Right lobe of liver (tissue), 6 donors: ENCODE data around the gene DACT1. TPM values are rescaled to one million over a fixed set of nuclear protein-coding genes. Genes with fewer than 3 reads are reported as not detected.

Source experiments
- ATAC-seq, 4 donors: fragments of 200-7000 bp; cut with Tn5 transposase; one replicate each; pipeline ENCODE4 v1.9.1; 2020; ENCODE audit warnings: mild to moderate bottlenecking in 4 of 4, moderate library complexity in 4 of 4
- DNase-seq, 3 donors: peaks; one replicate each; pipeline ENCODE4 v3.0.0-alpha.2; 2020
- H3K27ac ChIP-seq, 3 donors: fragments of 200-600 bp; one replicate each; pipeline ENCODE4 v1.8.0; 2022
- H3K27me3 ChIP-seq, 2 donors: fragments of 200-600 bp; one replicate each; pipeline ENCODE4 v1.8.0; 2022
- H3K36me3 ChIP-seq, 4 donors: fragments of 200-600 bp; sonication (generic) in 1 of 4; one replicate each; pipeline versions ENCODE4 v1.5.1 to v1.8.0; 2017 to 2022; ENCODE audit warnings: control low read depth in 1 of 4
- H3K4me1 ChIP-seq, 4 donors: fragments of 200-600 bp; sonication (generic) in 1 of 4; one replicate each; pipeline versions ENCODE4 v1.5.1 to v1.8.0; 2017 to 2022; ENCODE audit warnings: control low read depth in 1 of 4
- H3K4me3 ChIP-seq, 3 donors: fragments of 200-600 bp; one replicate each; pipeline ENCODE4 v1.8.0; 2022
- H3K9me3 ChIP-seq, 4 donors: fragments of 200-600 bp; sonication (generic) in 1 of 4; one replicate each; pipeline versions ENCODE4 v1.5.1 to v1.8.0; 2017 to 2022; ENCODE audit warnings: control low read depth in 1 of 4
- CTCF ChIP-seq, 4 donors: fragments of 200-600 bp in 3 of 4; fragments of 450-650 bp in 1 of 4; IDR thresholded peaks; one replicate each; pipeline versions ENCODE4 v1.5.1 to v1.8.0; 2016 to 2022; ENCODE audit warnings: antibody characterized with exemption in 4 of 4, mild to moderate bottlenecking in 2 of 4
- POLR2A ChIP-seq: fragments of 450-650 bp; IDR thresholded peaks from one replicate; pipeline ENCODE4 v1.6.1; 2017; ENCODE audit warnings: antibody characterized with exemption, mild to moderate bottlenecking
- WGBS: methylation state at CpG from one replicate; pipeline ENCODE4 v1.1.6; 2018; ENCODE audit warnings: low coverage, low lambda C conversion rate; ENCODE audit not compliant: insufficient coverage; ENCODE audit errors: missing lambda C conversion rate; 5-methylcytosine and 5-hydroxymethylcytosine counted together
- intact Hi-C, 2 donors: fragments of 100-400 bp; cut with DNase I; formaldehyde crosslinking; loops; one replicate each; pipeline versions ENCODE4 v1.11.2 to v1.14.1; 2022
- total RNA-seq, 6 experiments: library from RNA; depleted of rRNA in 2 of 6; stranded (reverse); fragments of >200 nt in 2 of 6; fragmentation: NEBNext Ultra II Directional in 3 of 6; extraction: Animal tissue kit (Norgen Biotek cat#: 25700) in 3 of 6; gene quantifications; one replicate each; pipeline versions ENCODE4 v1.1.0 to v1.2.4, GENCODE V29; 2016 to 2023
- donor health status: DM: no; HTN: yes; CAD: no.
- donor health status: DM: no; HTN: no; CAD: no.
- donor health status: DM: no; HTN: no; CAD: no.
- donor health status: DM: no; HTN: yes; CAD: no.
- donor health status: DM: no; HTN: yes; CAD: no.

DACT1 gene
- total RNA-seq, 6 experiments from 2014 or later = 1.2 to 2.4 (median 1.4) TPM

GRCh38 chr14:58693048-58693447 is 55.3 kb downstream of the DACT1 start:
- H3K4me3 ChIP-seq = no peak overlapping the region
- intact Hi-C loops = no loop called here
- 34% methylated on average over 4 of the region's 4 CpGs for WGBS
- DNase-seq (no peak), ATAC-seq (no peak)
- TF ChIP-seq CTCF (IDR thresholded peaks at IDR 0.05) (no peak), POLR2A (no peak)
- H3K36me3 ChIP-seq = no peaks in the 10 kb centered on the region
- no peaks in the 10 kb centered on the region for H3K4me1 ChIP-seq
- no peak overlapping the region for H3K27ac ChIP-seq
- H3K27me3 ChIP-seq = no peaks in the 10 kb centered on the region
- H3K9me3 ChIP-seq = no peaks in the 10 kb centered on the region

- H3K27ac ChIP-seq = no peak overlapping the region
- H3K4me3 ChIP-seq = no peak overlapping the region
- H3K27me3 ChIP-seq = no peaks in the 10 kb centered on the region
- intact Hi-C loops = no loop called here
- WGBS = 89% methylated on average over 1 of the region's 1 CpG
- H3K9me3 ChIP-seq = no peaks in the 10 kb centered on the region
- no peaks in the 10 kb centered on the region for H3K4me1 ChIP-seq
- ATAC-seq (no peak), DNase-seq (no peak)
- no peaks in the 10 kb centered on the region for H3K36me3 ChIP-seq
- no peak for TF ChIP-seq CTCF (IDR thresholded peaks at IDR 0.05)
- TF ChIP-seq POLR2A = no peak
Measured at GRCh38 chr14:58695514-58695913, 57.8 kb downstream of the DACT1 start.

- Histone ChIP-seq H3K4me3 (no peak overlapping the region), H3K36me3 (no peaks in the 10 kb centered on the region), H3K27ac (no peak overlapping the region), H3K4me1 (no peaks in the 10 kb centered on the region), H3K27me3 (no peaks in the 10 kb centered on the region), H3K9me3 (no peaks in the 10 kb centered on the region)
- intact Hi-C loops = no loop called here
- DNase-seq (no peak), ATAC-seq (no peak)
- WGBS = 89% methylated on average over 2 of the region's 2 CpGs
- no peak for TF ChIP-seq CTCF (IDR thresholded peaks at IDR 0.05)
- TF ChIP-seq POLR2A = no peak
Measured at GRCh38 chr14:58697266-58697929, 59.6 kb downstream of the DACT1 start.

Other genes with a start within 250 kb of the DACT1 start
- gene TOMM20L, start 242.0 kb upstream of the DACT1 start, total RNA-seq = not detected
- gene TIMM9, start 210.4 kb upstream of the DACT1 start, total RNA-seq = 10 to 100 TPM; 10.3 to 44.4 (median 18.2) TPM
- 10 to 100 TPM in 2 of 6 experiments, 1 to 10 TPM in 4; 4.7 to 14.6 (median 9.0) TPM for gene KIAA0586, start 210.2 kb upstream of the DACT1 start, total RNA-seq